HG03064 (cell line): Measurements from ENCODE around the gene SLC6A8.
"Not testable (repeated sequence)": the region's sequence is repeated elsewhere in the genome, so short reads cannot be mapped to it uniquely, and the experiment has no call there.

Experiments
- ATAC-seq: cut with Tn5 transposase; IDR thresholded peaks from one replicate; pipeline ENCODE4 v1.9.1; 2021; ENCODE audit warnings: low read depth; ENCODE audit not compliant: unreplicated experiment

SLC6A8 gene

DNA sequence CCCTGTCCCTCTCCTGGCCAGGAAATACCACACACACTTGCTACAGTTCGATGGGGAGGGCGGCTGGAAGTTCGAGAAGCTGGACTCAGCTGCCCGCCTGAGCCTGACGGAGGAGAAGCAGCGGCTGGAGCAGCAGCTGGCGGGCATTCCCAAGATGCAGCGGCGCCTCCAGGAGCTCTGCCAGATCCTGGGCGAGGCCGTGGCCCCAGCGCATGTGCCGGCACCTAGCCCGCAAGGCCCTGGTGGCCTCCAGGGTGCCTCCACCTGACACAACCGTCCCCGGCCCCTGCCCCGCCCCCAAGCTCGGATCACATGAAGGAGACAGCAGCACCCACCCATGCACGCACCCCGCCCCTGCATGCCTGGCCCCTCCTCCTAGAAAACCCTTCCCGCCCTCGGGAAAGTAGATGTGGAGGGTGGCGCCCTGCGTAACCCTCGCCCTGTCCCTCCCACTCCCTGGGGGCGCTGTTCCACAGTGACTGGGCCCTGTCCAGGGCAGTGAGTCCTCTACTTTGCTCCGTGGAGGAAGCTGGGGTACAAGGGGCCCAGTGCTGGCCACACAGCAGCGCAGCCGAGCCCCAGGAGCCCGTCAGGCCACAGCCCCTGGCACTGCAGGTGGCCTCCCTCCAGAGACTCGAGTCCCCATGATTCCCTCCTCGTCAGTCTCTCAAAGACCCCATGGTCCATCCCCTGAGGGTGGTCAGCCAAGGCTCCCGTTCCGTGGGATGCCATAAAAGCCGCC is 55.9 kb downstream of the SLC6A8 start:
- not testable (repeated sequence) for ATAC-seq

DNA sequence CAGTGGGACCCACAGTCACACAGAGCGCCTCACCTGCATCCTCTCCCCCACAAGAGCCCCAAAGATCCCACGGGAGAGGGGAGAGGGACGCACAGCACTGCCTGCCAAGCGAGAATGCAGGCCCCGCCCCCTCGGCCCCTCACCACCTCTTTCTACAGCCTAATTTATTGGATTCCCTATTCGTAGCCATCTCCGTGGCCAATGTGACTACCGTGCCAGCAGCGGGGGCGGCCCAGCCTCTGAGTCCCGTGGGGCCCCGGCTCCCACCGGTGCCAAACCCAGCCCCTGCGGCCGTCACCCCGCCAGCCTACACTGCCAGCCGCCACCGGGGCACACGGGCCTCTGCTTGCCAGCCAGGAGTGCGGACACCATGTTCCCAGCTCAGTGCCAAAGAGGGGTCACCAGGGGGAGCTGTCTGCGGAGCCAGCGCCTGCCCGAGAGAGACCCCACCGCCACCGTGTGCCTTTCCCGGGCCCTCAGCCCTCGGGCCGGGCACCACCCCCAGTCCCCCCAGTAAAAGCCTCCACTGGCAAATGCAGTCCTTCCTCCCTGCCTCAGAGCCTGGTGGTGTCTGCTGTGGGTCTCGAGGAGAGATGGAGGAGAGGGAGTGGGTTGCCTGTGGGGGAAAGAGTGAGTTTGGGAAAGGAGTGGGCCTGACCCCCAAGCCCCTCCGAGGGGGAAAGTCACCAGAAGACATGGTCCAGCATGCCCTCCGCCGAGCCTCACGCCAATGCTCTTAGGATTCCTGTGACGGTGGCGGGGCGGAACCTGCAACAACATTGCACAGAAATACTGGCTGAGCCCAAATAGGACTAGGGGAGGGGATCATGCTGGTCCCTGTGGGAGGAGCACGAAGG is 56.7 kb downstream of the SLC6A8 start:
- ATAC-seq = no peak

DNA sequence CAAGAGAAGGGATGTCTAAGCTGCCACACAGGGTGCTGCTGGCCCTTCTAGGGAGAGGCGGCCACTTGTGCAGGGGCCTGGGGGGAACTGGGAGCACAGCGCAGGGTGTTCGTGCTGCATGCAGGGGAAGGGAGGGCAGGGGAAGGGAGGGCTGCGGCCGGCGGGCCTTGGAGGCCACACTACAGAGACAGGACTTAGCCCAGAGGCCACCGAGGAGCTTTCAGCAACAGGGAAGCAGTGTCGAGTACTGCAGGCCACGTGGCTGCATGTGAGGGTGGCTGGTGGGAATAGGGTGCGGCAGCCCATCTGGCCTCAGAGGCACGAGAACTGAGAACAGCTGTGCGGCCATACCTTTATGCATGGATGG is 57.3 kb downstream of the SLC6A8 start:
- ATAC-seq = not testable (repeated sequence)
